NCI-H748 treated with DMSO at 0.1 percent for 48 hours (cell line): Measurements from ENCODE around the gene ARHGEF26.

Source experiments
- DNase-seq: peaks from one replicate; lab custom pipeline; 2025; lab: John Stamatoyannopoulos, UW

ARHGEF26 gene

GRCh38 chr3:154209499-154209898 lies 88.3 kb downstream of the ARHGEF26 start:
- DNase-seq = no peak

- no peak for DNase-seq
Observed at GRCh38 chr3:154210986-154211385, 89.8 kb downstream of the ARHGEF26 start.

- no peak for DNase-seq
Observed at GRCh38 chr3:154214306-154214705, 93.1 kb downstream of the ARHGEF26 start.

- DNase-seq = no peak
Observed at GRCh38 chr3:154217671-154218070, 96.5 kb downstream of the ARHGEF26 start.

- DNase-seq = no peak
Observed at GRCh38 chr3:154218728-154219127, 97.5 kb downstream of the ARHGEF26 start.

- DNase-seq = no peak
Observed at GRCh38 chr3:154220462-154220861, 99.3 kb downstream of the ARHGEF26 start.

- DNase-seq = no peak
Observed at GRCh38 chr3:154223519-154223918, 102.3 kb downstream of the ARHGEF26 start.

GRCh38 chr3:154224366-154224765 lies 103.2 kb downstream of the ARHGEF26 start:
- no peak for DNase-seq

GRCh38 chr3:154224866-154225265 lies 103.7 kb downstream of the ARHGEF26 start:
- DNase-seq = no peak

GRCh38 chr3:154225536-154225935 lies 104.3 kb downstream of the ARHGEF26 start:
- DNase-seq = no peak

- no peak for DNase-seq
Observed at GRCh38 chr3:154227531-154227930, 106.3 kb downstream of the ARHGEF26 start.

- DNase-seq = no peak
Observed at GRCh38 chr3:154228561-154229216, 107.5 kb downstream of the ARHGEF26 start.

- DNase-seq = no peak
Observed at GRCh38 chr3:154229217-154229590, 108.0 kb downstream of the ARHGEF26 start.

- DNase-seq = no peak
Observed at GRCh38 chr3:154235330-154235729, 114.1 kb downstream of the ARHGEF26 start.

- no peak for DNase-seq
Observed at GRCh38 chr3:154236331-154236730, 115.1 kb downstream of the ARHGEF26 start.

- DNase-seq = no peak
Observed at GRCh38 chr3:154240235-154240634, 119.0 kb downstream of the ARHGEF26 start.

GRCh38 chr3:154241496-154241895 lies 120.3 kb downstream of the ARHGEF26 start:
- DNase-seq = no peak

- no peak for DNase-seq
Observed at GRCh38 chr3:154242766-154243165, 121.6 kb downstream of the ARHGEF26 start.

- no peak for DNase-seq
Observed at GRCh38 chr3:154243353-154243752, 122.2 kb downstream of the ARHGEF26 start.

- no peak for DNase-seq
Observed at GRCh38 chr3:154244644-154245043, 123.5 kb downstream of the ARHGEF26 start.

GRCh38 chr3:154247806-154248415 lies 126.7 kb downstream of the ARHGEF26 start:
- DNase-seq = no peak

- no peak for DNase-seq
Observed at GRCh38 chr3:154250291-154250690, 129.1 kb downstream of the ARHGEF26 start.

- DNase-seq = no peak
Observed at GRCh38 chr3:154251610-154252009, 130.4 kb downstream of the ARHGEF26 start.
